ENCODE data around the gene TRIM66. TPM values are rescaled to one million over a fixed set of nuclear protein-coding genes. Genes with fewer than 3 reads are reported as not detected.

Gene TRIM66
- total and polyA plus RNA-seq, 2 experiments from 2014 or later = 1.4 to 4.7 TPM

DNA sequence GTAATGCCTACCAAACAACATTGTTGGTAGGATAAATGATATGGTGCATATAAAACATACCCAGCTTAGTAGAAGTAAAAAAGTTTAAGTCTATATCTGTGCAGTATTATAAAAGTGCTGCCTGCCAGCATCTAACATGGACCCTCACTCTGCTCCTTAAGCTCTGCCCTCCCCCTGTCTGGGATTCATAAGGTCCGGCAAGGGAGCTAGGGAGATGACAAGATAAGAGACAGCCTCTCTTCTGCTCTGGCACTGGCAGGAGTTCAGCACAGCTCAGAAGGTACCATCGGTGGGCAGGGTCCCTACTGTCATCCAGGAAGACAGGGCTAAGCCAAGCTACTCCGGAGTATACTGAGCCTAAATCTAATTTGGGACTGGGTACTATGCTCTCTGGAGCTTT, 42.8 kb downstream of the TRIM66 start:
- Histone ChIP-seq H3K27ac (no peak overlapping the region), H3K4me2 (no peak overlapping the region), H2AFZ (no peak overlapping the region), H3K4me1 (ENCODE audit: insufficient read depth) (no peaks in the 10 kb centered on the region), H3K79me2 (no peaks in the 10 kb centered on the region), H4K20me1 (ENCODE audit: insufficient read depth, poor library complexity, severe bottlenecking) (no peaks in the 10 kb centered on the region), H3K9me3 (ENCODE audit: low read depth) (no peaks in the 10 kb centered on the region), H3K4me3 (no peak overlapping the region), H3K27me3 (no peaks in the 10 kb centered on the region), H3K36me3 (replicated peaks; ENCODE audit: insufficient read depth, low read depth) (no peaks in the 10 kb centered on the region), H3K9me2 (replicated peaks; ENCODE audit: insufficient read depth) (no peaks in the 10 kb centered on the region)
- DNase-seq (ENCODE audit: low spot score) = no peak
- WGBS (ENCODE audit: low lambda C conversion rate, missing lambda C conversion rate) = 66% methylated on average over 3 of the region's 3 CpGs
- TF ChIP-seq CTCF (IDR thresholded peaks at IDR 0.05; ENCODE audit: poor library complexity) (no peak), EZH2phosphoT487 (IDR thresholded peaks at IDR 0.05; ENCODE audit: low read depth, severe bottlenecking, unreplicated experiment) (no peak), EZH2 (IDR thresholded peaks at IDR 0.05; ENCODE audit: borderline replicate concordance) (no peak)

DNA sequence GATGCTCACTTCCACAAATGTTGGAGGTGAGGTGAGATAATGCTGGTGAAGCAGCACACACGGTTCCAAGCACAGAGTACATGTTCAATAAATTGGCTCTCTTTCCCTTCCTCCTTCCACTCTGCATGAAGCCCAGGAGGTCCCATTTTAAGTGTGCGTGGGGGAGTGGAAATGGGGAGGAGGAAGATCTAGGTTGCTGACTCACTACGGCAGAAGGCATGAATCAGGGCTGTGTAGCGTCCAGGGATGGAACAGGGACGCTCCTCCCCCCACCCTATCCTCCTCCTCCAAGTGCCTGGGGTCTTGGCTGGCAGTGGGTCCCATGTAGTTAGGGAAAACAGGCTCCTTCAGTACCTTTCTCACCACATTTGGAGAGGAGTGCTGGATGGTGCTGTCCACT, 44.2 kb downstream of the TRIM66 start:
- H3K27ac ChIP-seq = no peak overlapping the region
- H3K4me1 ChIP-seq (ENCODE audit: insufficient read depth) = no peaks in the 10 kb centered on the region
- no peaks in the 10 kb centered on the region for H3K79me2 ChIP-seq
- no peak overlapping the region for H2AFZ ChIP-seq
- WGBS (ENCODE audit: low lambda C conversion rate, missing lambda C conversion rate) = 86% methylated on average over 5 of the region's 5 CpGs
- no peak overlapping the region for H3K4me2 ChIP-seq
- H3K27me3 ChIP-seq = no peaks in the 10 kb centered on the region
- TF ChIP-seq CTCF (IDR thresholded peaks at IDR 0.05; ENCODE audit: poor library complexity) (no peak), EZH2 (IDR thresholded peaks at IDR 0.05; ENCODE audit: borderline replicate concordance) (no peak), EZH2phosphoT487 (IDR thresholded peaks at IDR 0.05; ENCODE audit: low read depth, severe bottlenecking, unreplicated experiment) (no peak)
- no peaks in the 10 kb centered on the region for H3K9me2 ChIP-seq (replicated peaks; ENCODE audit: insufficient read depth)
- no peaks in the 10 kb centered on the region for H3K36me3 ChIP-seq (replicated peaks; ENCODE audit: insufficient read depth, low read depth)
- DNase-seq (ENCODE audit: low spot score) = no peak
- no peak overlapping the region for H3K4me3 ChIP-seq
- no peaks in the 10 kb centered on the region for H4K20me1 ChIP-seq (ENCODE audit: insufficient read depth, poor library complexity, severe bottlenecking)
- no peaks in the 10 kb centered on the region for H3K9me3 ChIP-seq (ENCODE audit: low read depth)

DNA sequence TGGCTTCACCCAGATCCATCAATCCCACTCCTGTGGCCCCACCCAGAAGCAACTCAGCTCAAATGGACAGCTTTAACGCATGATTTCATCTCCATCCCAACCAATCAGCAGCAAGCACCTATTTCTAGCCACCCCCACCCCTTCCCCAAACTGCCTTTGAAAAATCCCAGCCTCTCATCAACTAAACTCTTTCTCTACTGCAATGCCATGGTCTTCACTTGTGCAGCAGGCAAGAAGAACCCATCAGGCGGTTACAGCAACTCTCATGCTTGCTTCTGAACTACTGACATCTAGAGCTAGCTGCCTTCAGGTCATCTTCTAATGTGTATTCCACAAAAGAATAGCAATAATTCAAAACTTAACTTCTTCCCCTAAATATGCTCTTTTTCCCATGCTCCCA, 46.3 kb downstream of the TRIM66 start:
- Histone ChIP-seq H3K27me3 (no peaks in the 10 kb centered on the region), H2AFZ (no peak overlapping the region), H3K4me1 (ENCODE audit: insufficient read depth) (no peaks in the 10 kb centered on the region), H4K20me1 (ENCODE audit: insufficient read depth, poor library complexity, severe bottlenecking) (no peaks in the 10 kb centered on the region), H3K9me2 (replicated peaks; ENCODE audit: insufficient read depth) (no peaks in the 10 kb centered on the region), H3K27ac (no peak overlapping the region), H3K4me3 (no peak overlapping the region), H3K79me2 (no peaks in the 10 kb centered on the region), H3K36me3 (replicated peaks; ENCODE audit: insufficient read depth, low read depth) (no peaks in the 10 kb centered on the region), H3K4me2 (no peak overlapping the region), H3K9me3 (ENCODE audit: low read depth) (no peaks in the 10 kb centered on the region)
- DNase-seq (ENCODE audit: low spot score) = no peak
- 98% methylated on average over 2 of the region's 2 CpGs for WGBS (ENCODE audit: low lambda C conversion rate, missing lambda C conversion rate)
- TF ChIP-seq EZH2 (IDR thresholded peaks at IDR 0.05; ENCODE audit: borderline replicate concordance) (no peak), CTCF (IDR thresholded peaks at IDR 0.05; ENCODE audit: poor library complexity) (no peak), EZH2phosphoT487 (IDR thresholded peaks at IDR 0.05; ENCODE audit: low read depth, severe bottlenecking, unreplicated experiment) (no peak)

DNA sequence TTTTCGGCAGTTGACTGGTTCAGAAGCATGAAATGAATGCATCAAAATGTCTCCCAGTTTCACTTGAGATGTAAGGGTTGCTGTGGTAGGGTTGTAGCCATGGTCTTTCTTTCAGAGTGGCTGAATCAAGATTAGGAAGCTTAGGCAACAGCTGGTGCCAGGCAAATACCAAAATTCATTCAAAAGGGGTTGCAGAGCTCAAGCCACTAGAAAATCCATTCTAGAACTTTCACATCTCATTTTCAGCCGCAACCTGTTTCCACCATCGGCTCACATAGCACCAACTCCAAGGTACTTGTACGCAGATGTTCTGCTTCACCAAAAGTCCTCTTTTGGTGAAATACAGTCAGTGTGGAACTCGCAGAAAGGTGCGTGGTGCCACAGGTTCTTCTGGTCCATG, 48.0 kb downstream of the TRIM66 start:
- Histone ChIP-seq H3K4me1 (ENCODE audit: insufficient read depth) (no peaks in the 10 kb centered on the region), H3K27me3 (no peaks in the 10 kb centered on the region), H3K79me2 (no peaks in the 10 kb centered on the region), H3K4me3 (no peak overlapping the region), H4K20me1 (ENCODE audit: insufficient read depth, poor library complexity, severe bottlenecking) (no peaks in the 10 kb centered on the region), H3K27ac (no peak overlapping the region), H3K36me3 (replicated peaks; ENCODE audit: insufficient read depth, low read depth) (no peaks in the 10 kb centered on the region), H3K4me2 (no peak overlapping the region), H3K9me3 (ENCODE audit: low read depth) (no peaks in the 10 kb centered on the region), H2AFZ (no peak overlapping the region), H3K9me2 (replicated peaks; ENCODE audit: insufficient read depth) (no peaks in the 10 kb centered on the region)
- WGBS (ENCODE audit: low lambda C conversion rate, missing lambda C conversion rate) = 94% methylated on average over 6 of the region's 6 CpGs
- DNase-seq (ENCODE audit: low spot score) = no peak
- TF ChIP-seq EZH2 (IDR thresholded peaks at IDR 0.05; ENCODE audit: borderline replicate concordance) (no peak), CTCF (IDR thresholded peaks at IDR 0.05; ENCODE audit: poor library complexity) (no peak), EZH2phosphoT487 (IDR thresholded peaks at IDR 0.05; ENCODE audit: low read depth, severe bottlenecking, unreplicated experiment) (no peak)

All from hepatocyte (in vitro differentiated cells).